ENCODE data around the gene ZNF423. TPM values are rescaled to one million over a fixed set of nuclear protein-coding genes. Genes with fewer than 3 reads are reported as not detected.

Gene ZNF423
- polyA plus RNA-seq, 1 of the 3 experiments (the other 2 are of a cell fraction), result 1.2 TPM

GRCh38 chr16:49596648-49597291, 259.1 kb downstream of the ZNF423 start (continued):
- TF ChIP-seq PBX3 (IDR thresholded peaks at IDR 0.05) (no peak), FOXM1 (IDR thresholded peaks at IDR 0.05; ENCODE audit: low read depth) (no peak), FOXJ3 (CRISPR knock-in tag; IDR thresholded peaks at IDR 0.05) (no peak), NFIC (IDR thresholded peaks at IDR 0.05; ENCODE audit: borderline replicate concordance) (no peak), CTCF (IDR thresholded peaks at IDR 0.05) (no peak), NRF1 (IDR thresholded peaks at IDR 0.05; ENCODE audit: low read depth, low read length) (no peak), REST (IDR thresholded peaks at IDR 0.05; ENCODE audit: low read depth, low read length) (no peak), RAD21 (IDR thresholded peaks at IDR 0.05; ENCODE audit: low read length) (no peak), TAF1 (IDR thresholded peaks at IDR 0.05; ENCODE audit: borderline replicate concordance, low read depth, low read length) (no peak), TCF12 (IDR thresholded peaks at IDR 0.05) (no peak), YY1 (IDR thresholded peaks at IDR 0.05; ENCODE audit: low read depth) (no peak), IRF3 (IDR thresholded peaks at IDR 0.05; ENCODE audit: low read depth, low read length) (no peak), RFX5 (IDR thresholded peaks at IDR 0.05; ENCODE audit: low read length) (no peak), MXI1 (IDR thresholded peaks at IDR 0.05; ENCODE audit: low read depth, low read length) (peak; percentile 32; the same call in 1 of the 2 replicates), ELF1 (IDR thresholded peaks at IDR 0.05) (no peak), RXRA (IDR thresholded peaks at IDR 0.05; ENCODE audit: borderline replicate concordance, low read depth) (no peak), GATA2 (CRISPR knock-in tag; IDR thresholded peaks at IDR 0.05) (peak; percentile 60; the same call in 1 of the 2 replicates), RCOR1 (IDR thresholded peaks at IDR 0.05; ENCODE audit: low read length) (peak; percentile 41; the same call in 1 of the 2 replicates), EZH2phosphoT487 (IDR thresholded peaks at IDR 0.05; ENCODE audit: borderline replicate concordance, low read depth) (no peak), JUND (IDR thresholded peaks at IDR 0.05) (no peak), ZBTB33 (IDR thresholded peaks at IDR 0.05; ENCODE audit: borderline replicate concordance, low read depth) (no peak), TEAD4 (IDR thresholded peaks at IDR 0.05; ENCODE audit: borderline replicate concordance, insufficient read depth) (no peak), MEF2A (IDR thresholded peaks at IDR 0.05; ENCODE audit: borderline replicate concordance, low read depth) (no peak)
